HG03103 (cell line): ENCODE data around the gene MAP2K1.

ENCODE experiments used
- ATAC-seq: cut with Tn5 transposase; IDR thresholded peaks from one replicate; pipeline ENCODE4 v1.9.1; 2021; ENCODE audit warnings: low read depth; ENCODE audit not compliant: unreplicated experiment

MAP2K1 gene

GRCh38 chr15:66472176-66472999, 85.7 kb downstream of the MAP2K1 start:
- no peak for ATAC-seq

GRCh38 chr15:66474135-66474534, 87.4 kb downstream of the MAP2K1 start:
- ATAC-seq, result no peak

GRCh38 chr15:66474963-66475362, 88.3 kb downstream of the MAP2K1 start:
- ATAC-seq, result no peak

GRCh38 chr15:66476535-66476934, 89.8 kb downstream of the MAP2K1 start:
- ATAC-seq, result no peak

GRCh38 chr15:66477011-66477410, 90.3 kb downstream of the MAP2K1 start:
- ATAC-seq, result no peak

- no peak for ATAC-seq
Measured at GRCh38 chr15:66480267-66480666, 93.6 kb downstream of the MAP2K1 start.

- no peak for ATAC-seq
Measured at GRCh38 chr15:66481107-66481856, 94.6 kb downstream of the MAP2K1 start.

GRCh38 chr15:66482539-66482938, 95.8 kb downstream of the MAP2K1 start:
- no peak for ATAC-seq

- no peak for ATAC-seq
Measured at GRCh38 chr15:66483131-66483566, 96.4 kb downstream of the MAP2K1 start.

- ATAC-seq, result no peak
Measured at GRCh38 chr15:66484539-66485112, 97.9 kb downstream of the MAP2K1 start.

- no peak for ATAC-seq
Measured at GRCh38 chr15:66486887-66487286, 100.2 kb downstream of the MAP2K1 start.

- no peak for ATAC-seq
Measured at GRCh38 chr15:66488525-66488924, 101.8 kb downstream of the MAP2K1 start.

- ATAC-seq, result no peak
Measured at GRCh38 chr15:66489179-66489791, 102.6 kb downstream of the MAP2K1 start.

- ATAC-seq, result no peak
Measured at GRCh38 chr15:66491846-66492245, 105.1 kb downstream of the MAP2K1 start.

GRCh38 chr15:66494262-66494661, 107.5 kb downstream of the MAP2K1 start:
- no peak for ATAC-seq

GRCh38 chr15:66496951-66497501, 110.3 kb downstream of the MAP2K1 start:
- no peak for ATAC-seq

- ATAC-seq, result peak; percentile 89
Measured at GRCh38 chr15:66497502-66498455, 111.1 kb downstream of the MAP2K1 start, which contains the start of gene SNAPC5. Gene SNAPC5, minus strand, starts transcription at chr15:66497762. Its CDS starts 31 bp downstream, at chr15:66497731.

- no peak for ATAC-seq
Measured at GRCh38 chr15:66498501-66499386, 112.0 kb downstream of the MAP2K1 start.
